HepG2 (cell line): ENCODE results near the gene SNF8. TPM values are rescaled to one million over a fixed set of nuclear protein-coding genes. Genes with fewer than 3 reads are reported as not detected.

ENCODE experiments used
- BRCA1 ChIP-seq: sonication (generic); formaldehyde crosslinking; IDR thresholded peaks from 2 replicates; pipeline ENCODE4 v1.4.0; 2020; ENCODE audit warnings: missing genetic modification reagents
- DMAP1 ChIP-seq: IDR thresholded peaks from 2 replicates; pipeline ENCODE4 v1.6.1; 2016
- EED ChIP-seq: sonication (generic); formaldehyde crosslinking; IDR thresholded peaks from 2 replicates; pipeline ENCODE4 v1.5.0; 2020; ENCODE audit warnings: mild to moderate bottlenecking, missing genetic modification reagents
- HOXA5 ChIP-seq: sonication (generic); formaldehyde crosslinking; IDR thresholded peaks from 2 replicates; pipeline ENCODE4 v1.4.0; 2020; ENCODE audit warnings: missing genetic modification reagents
- IKZF1 ChIP-seq: fragments of 450-650 bp; IDR thresholded peaks from 2 replicates; pipeline ENCODE4 v1.7.1; 2016
- KAT8 ChIP-seq: IDR thresholded peaks from 2 replicates; pipeline ENCODE4 v1.6.1; 2016; ENCODE audit warnings: missing genetic modification reagents, missing compliant biosample characterization
- MEIS1 ChIP-seq: sonication (generic); formaldehyde crosslinking; IDR thresholded peaks from 2 replicates; pipeline ENCODE4 v1.9.0; 2021; ENCODE audit warnings: mild to moderate bottlenecking, missing genetic modification reagents, moderate library complexity, borderline replicate concordance
- NFIB ChIP-seq: sonication (generic); formaldehyde crosslinking; IDR thresholded peaks from 2 replicates; pipeline ENCODE4 v1.9.0; 2021; ENCODE audit warnings: missing genetic modification reagents, mild to moderate bottlenecking, borderline replicate concordance
- NFIC ChIP-seq: IDR thresholded peaks from 2 replicates; pipeline ENCODE4 v1.6.1; 2012; ENCODE audit warnings: mild to moderate bottlenecking, low read length, inconsistent platforms
- SATB2 ChIP-seq: sonication (generic); formaldehyde crosslinking; IDR thresholded peaks from 2 replicates; pipeline ENCODE4 v1.5.0; 2020; ENCODE audit warnings: missing genetic modification reagents
- SMYD3 ChIP-seq: sonication (generic); formaldehyde crosslinking; IDR thresholded peaks from 2 replicates; pipeline ENCODE4 v1.8.1; 2023; ENCODE audit warnings: mild to moderate bottlenecking, missing genetic modification reagents
- TBX2 ChIP-seq: sonication (generic); formaldehyde crosslinking; IDR thresholded peaks from 2 replicates; pipeline ENCODE4 v1.5.0; 2020; ENCODE audit warnings: missing genetic modification reagents, mild to moderate bottlenecking, borderline replicate concordance
- ZMYM3 ChIP-seq: sonication (generic); formaldehyde crosslinking; IDR thresholded peaks from 2 replicates; pipeline ENCODE4 v1.5.1; 2020; ENCODE audit warnings: mild to moderate bottlenecking, missing genetic modification reagents
- ZNF652 ChIP-seq: IDR thresholded peaks from 2 replicates; pipeline ENCODE4 v1.6.1; 2016; ENCODE audit warnings: low read depth, borderline replicate concordance
- ZNF672 ChIP-seq: sonication (generic); formaldehyde crosslinking; IDR thresholded peaks from 2 replicates; pipeline ENCODE4 v1.8.1; 2022; ENCODE audit warnings: missing genetic modification reagents
- ZNF713 ChIP-seq: sonication (generic); formaldehyde crosslinking; IDR thresholded peaks from 2 replicates; pipeline ENCODE4 v1.4.0; 2020; ENCODE audit warnings: mild to moderate bottlenecking, missing genetic modification reagents
- polyA plus RNA-seq, 8 experiments: library from polyadenylated mRNA; depleted of rRNA in 3 of 8; stranded (reverse) in 7 of 8; unstranded in 1 of 8; fragments of >200 nt; fragmentation: Illumina TruSeq in 4 of 8; extraction: Trizol in 4 of 8; gene quantifications; 2 replicates each; pipeline versions ENCODE4 v1.2.1 to v1.2.3, GENCODE V29; 2011 to 2016; ENCODE audit warnings: low read depth in 4 of 8, missing spikeins in 1 of 8, mixed read lengths in 1 of 8; ENCODE audit not compliant: insufficient read depth in 1 of 8
- total RNA-seq, 5 experiments: library from RNA; depleted of rRNA; stranded (reverse); fragments of >200 nt; fragmentation: Illumina TruSeq; extraction: Trizol; gene quantifications; 2 replicates each; pipeline ENCODE4 v1.2.3, GENCODE V29; 2016; ENCODE audit warnings: low read depth in 1 of 5
- TF ChIP-seq, protein P1 (sequence below): sonication (generic); formaldehyde crosslinking; IDR thresholded peaks from 2 replicates; pipeline ENCODE4 v1.8.1; 2023; ENCODE audit warnings: missing genetic modification reagents, mild to moderate bottlenecking, borderline replicate concordance
- TF ChIP-seq, protein P2 (sequence below): sonication (generic); formaldehyde crosslinking; IDR thresholded peaks from 2 replicates; pipeline ENCODE4; 2020; ENCODE audit warnings: missing genetic modification reagents, mild to moderate bottlenecking, borderline replicate concordance
- TF ChIP-seq, protein P3 (sequence below): sonication (generic); formaldehyde crosslinking; conservative IDR thresholded peaks from 2 replicates; pipeline ENCODE4 v1.4.0; 2020; ENCODE audit warnings: missing genetic modification reagents
- TF ChIP-seq, protein P4 (sequence below): sonication (generic); formaldehyde crosslinking; IDR thresholded peaks from 2 replicates; pipeline ENCODE4 v1.4.0; 2020; ENCODE audit warnings: missing genetic modification reagents
- TF ChIP-seq, protein P5 (sequence below): sonication (generic); formaldehyde crosslinking; IDR thresholded peaks from 2 replicates; pipeline ENCODE4 v1.8.0; 2022; ENCODE audit warnings: missing genetic modification reagents, mild to moderate bottlenecking, borderline replicate concordance

Gene SNF8
- total and polyA plus RNA-seq, 2 of the 13 experiments (the other 11 are each of a cell fraction or from before 2014, with no cell fraction given), result 114 to 153 TPM

DNA sequence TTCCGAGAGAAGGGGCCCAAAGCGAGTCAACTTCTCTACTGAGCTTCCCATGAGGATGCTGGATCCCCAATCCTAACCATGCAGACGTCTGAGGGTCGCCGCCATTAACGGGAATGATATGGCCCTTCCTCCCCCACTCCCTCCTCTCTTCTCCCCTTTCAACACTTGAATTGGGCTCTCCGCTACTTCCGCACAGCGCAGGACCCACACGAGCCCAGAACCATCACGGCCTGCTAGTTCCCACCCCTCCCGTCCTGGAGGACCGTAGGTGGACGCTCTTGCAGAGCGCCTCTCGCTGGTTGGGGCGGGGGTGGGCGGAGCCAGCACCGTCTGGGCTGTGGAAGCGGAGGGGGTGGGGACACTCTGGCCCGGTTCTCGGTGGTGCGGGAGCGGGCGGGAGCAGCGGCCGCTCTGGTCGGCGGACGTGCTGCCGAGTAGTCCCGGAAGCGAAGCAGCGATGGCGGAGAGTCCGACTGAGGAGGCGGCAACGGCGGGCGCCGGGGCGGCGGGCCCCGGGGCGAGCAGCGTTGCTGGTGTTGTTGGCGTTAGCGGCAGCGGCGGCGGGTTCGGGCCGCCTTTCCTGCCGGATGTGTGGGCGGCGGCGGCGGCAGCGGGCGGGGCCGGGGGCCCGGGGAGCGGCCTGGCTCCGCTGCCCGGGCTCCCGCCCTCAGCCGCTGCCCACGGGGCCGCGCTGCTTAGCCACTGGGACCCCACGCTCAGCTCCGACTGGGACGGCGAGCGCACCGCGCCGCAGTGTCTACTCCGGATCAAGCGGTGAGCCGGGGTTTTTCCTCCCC, 36.4 kb downstream of the SNF8 start, which contains the start of gene UBE2Z (continued):
- TF ChIP-seq NFIB (CRISPR knock-in tag) (no peak), MEIS1 (peak; percentile 87; the same call in 1 of the 2 replicates), IKZF1 (no peak), DMAP1 (CRISPR knock-in tag) (peak; percentile 97), BRCA1 (no peak), ZNF672 (CRISPR knock-in tag) (no peak), TBX2 (CRISPR knock-in tag) (peak; percentile 88), SMYD3 (CRISPR knock-in tag) (peak; percentile 77; the same call in 1 of the 2 replicates), ZNF713 (CRISPR knock-in tag) (0 out of 2 replicates have a peak, but pooled peaks have one; percentile 63), SATB2 (CRISPR knock-in tag) (0 out of 2 replicates have a peak, but pooled peaks have one; percentile 49), ZNF652 (CRISPR knock-in tag) (peak; percentile 54; the same call in 1 of the 2 replicates), ZMYM3 (peak; percentile 74), KAT8 (CRISPR knock-in tag) (peak; percentile 96), EED (CRISPR knock-in tag) (no peak), HOXA5 (CRISPR knock-in tag) (peak; percentile 91), NFIC (no peak)
- TF ChIP-seq, protein P1, sequence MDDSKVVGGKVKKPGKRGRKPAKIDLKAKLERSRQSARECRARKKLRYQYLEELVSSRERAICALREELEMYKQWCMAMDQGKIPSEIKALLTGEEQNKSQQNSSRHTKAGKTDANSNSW (CRISPR knock-in tag), result peak; percentile 90; the same call in 1 of the 2 replicates
- TF ChIP-seq, protein P2, sequence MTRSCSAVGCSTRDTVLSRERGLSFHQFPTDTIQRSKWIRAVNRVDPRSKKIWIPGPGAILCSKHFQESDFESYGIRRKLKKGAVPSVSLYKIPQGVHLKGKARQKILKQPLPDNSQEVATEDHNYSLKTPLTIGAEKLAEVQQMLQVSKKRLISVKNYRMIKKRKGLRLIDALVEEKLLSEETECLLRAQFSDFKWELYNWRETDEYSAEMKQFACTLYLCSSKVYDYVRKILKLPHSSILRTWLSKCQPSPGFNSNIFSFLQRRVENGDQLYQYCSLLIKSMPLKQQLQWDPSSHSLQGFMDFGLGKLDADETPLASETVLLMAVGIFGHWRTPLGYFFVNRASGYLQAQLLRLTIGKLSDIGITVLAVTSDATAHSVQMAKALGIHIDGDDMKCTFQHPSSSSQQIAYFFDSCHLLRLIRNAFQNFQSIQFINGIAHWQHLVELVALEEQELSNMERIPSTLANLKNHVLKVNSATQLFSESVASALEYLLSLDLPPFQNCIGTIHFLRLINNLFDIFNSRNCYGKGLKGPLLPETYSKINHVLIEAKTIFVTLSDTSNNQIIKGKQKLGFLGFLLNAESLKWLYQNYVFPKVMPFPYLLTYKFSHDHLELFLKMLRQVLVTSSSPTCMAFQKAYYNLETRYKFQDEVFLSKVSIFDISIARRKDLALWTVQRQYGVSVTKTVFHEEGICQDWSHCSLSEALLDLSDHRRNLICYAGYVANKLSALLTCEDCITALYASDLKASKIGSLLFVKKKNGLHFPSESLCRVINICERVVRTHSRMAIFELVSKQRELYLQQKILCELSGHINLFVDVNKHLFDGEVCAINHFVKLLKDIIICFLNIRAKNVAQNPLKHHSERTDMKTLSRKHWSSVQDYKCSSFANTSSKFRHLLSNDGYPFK, result peak; percentile 93; the same call in 1 of the 2 replicates
- TF ChIP-seq, protein P3, sequence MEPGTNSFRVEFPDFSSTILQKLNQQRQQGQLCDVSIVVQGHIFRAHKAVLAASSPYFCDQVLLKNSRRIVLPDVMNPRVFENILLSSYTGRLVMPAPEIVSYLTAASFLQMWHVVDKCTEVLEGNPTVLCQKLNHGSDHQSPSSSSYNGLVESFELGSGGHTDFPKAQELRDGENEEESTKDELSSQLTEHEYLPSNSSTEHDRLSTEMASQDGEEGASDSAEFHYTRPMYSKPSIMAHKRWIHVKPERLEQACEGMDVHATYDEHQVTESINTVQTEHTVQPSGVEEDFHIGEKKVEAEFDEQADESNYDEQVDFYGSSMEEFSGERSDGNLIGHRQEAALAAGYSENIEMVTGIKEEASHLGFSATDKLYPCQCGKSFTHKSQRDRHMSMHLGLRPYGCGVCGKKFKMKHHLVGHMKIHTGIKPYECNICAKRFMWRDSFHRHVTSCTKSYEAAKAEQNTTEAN (CRISPR knock-in tag), result peak; percentile 71
- TF ChIP-seq, protein P4, sequence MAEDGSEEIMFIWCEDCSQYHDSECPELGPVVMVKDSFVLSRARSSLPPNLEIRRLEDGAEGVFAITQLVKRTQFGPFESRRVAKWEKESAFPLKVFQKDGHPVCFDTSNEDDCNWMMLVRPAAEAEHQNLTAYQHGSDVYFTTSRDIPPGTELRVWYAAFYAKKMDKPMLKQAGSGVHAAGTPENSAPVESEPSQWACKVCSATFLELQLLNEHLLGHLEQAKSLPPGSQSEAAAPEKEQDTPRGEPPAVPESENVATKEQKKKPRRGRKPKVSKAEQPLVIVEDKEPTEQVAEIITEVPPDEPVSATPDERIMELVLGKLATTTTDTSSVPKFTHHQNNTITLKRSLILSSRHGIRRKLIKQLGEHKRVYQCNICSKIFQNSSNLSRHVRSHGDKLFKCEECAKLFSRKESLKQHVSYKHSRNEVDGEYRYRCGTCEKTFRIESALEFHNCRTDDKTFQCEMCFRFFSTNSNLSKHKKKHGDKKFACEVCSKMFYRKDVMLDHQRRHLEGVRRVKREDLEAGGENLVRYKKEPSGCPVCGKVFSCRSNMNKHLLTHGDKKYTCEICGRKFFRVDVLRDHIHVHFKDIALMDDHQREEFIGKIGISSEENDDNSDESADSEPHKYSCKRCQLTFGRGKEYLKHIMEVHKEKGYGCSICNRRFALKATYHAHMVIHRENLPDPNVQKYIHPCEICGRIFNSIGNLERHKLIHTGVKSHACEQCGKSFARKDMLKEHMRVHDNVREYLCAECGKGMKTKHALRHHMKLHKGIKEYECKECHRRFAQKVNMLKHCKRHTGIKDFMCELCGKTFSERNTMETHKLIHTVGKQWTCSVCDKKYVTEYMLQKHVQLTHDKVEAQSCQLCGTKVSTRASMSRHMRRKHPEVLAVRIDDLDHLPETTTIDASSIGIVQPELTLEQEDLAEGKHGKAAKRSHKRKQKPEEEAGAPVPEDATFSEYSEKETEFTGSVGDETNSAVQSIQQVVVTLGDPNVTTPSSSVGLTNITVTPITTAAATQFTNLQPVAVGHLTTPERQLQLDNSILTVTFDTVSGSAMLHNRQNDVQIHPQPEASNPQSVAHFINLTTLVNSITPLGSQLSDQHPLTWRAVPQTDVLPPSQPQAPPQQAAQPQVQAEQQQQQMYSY (CRISPR knock-in tag), result peak; percentile 44
- TF ChIP-seq, protein P5, sequence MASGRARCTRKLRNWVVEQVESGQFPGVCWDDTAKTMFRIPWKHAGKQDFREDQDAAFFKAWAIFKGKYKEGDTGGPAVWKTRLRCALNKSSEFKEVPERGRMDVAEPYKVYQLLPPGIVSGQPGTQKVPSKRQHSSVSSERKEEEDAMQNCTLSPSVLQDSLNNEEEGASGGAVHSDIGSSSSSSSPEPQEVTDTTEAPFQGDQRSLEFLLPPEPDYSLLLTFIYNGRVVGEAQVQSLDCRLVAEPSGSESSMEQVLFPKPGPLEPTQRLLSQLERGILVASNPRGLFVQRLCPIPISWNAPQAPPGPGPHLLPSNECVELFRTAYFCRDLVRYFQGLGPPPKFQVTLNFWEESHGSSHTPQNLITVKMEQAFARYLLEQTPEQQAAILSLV (CRISPR knock-in tag), result peak; percentile 95
